DOHH2 (cell line): Measurements from ENCODE around the gene ARSD.

Source experiments
- H3F3A ChIP-seq: fragments of 200-600 bp; sonication (generic), shearing (Covaris generic); 2 replicates; pipeline ENCODE4 v1.6.0; 2016; ENCODE audit warnings: antibody characterized with exemption, mild to moderate bottlenecking; ENCODE audit not compliant: control insufficient read depth, insufficient read depth
- H3K27ac ChIP-seq: fragments of 200-600 bp; sonication (generic); 2 replicates; pipeline ENCODE4 v1.5.1; 2014; ENCODE audit warnings: low read depth, mild to moderate bottlenecking, low read length, moderate library complexity
- H3K27me3 ChIP-seq: fragments of 200-600 bp; sonication (generic); 2 replicates; pipeline ENCODE4 v1.6.1; 2014; ENCODE audit warnings: mild to moderate bottlenecking, low read length, mixed read lengths; ENCODE audit not compliant: control insufficient read depth
- H3K36me3 ChIP-seq: fragments of 200-600 bp; sonication (generic); 2 replicates; pipeline ENCODE4 v1.6.1; 2014; ENCODE audit warnings: mild to moderate bottlenecking, low read length, moderate library complexity, mixed read lengths; ENCODE audit not compliant: control insufficient read depth
- H3K4me1 ChIP-seq: fragments of 200-600 bp; sonication (generic); 2 replicates; pipeline ENCODE4 v1.6.1; 2014; ENCODE audit warnings: mild to moderate bottlenecking, low read length, mixed read lengths; ENCODE audit not compliant: control insufficient read depth
- H3K4me2 ChIP-seq: fragments of 200-600 bp; sonication (generic); 2 replicates; pipeline ENCODE4 v1.6.0; 2014; ENCODE audit warnings: mild to moderate bottlenecking, low read length, moderate library complexity
- H3K4me3 ChIP-seq: fragments of 200-600 bp; sonication (generic); 2 replicates; pipeline ENCODE4 v1.5.1; 2014; ENCODE audit warnings: mild to moderate bottlenecking, low read length, mixed read lengths
- H3K79me2 ChIP-seq: fragments of 200-600 bp; sonication (generic); 2 replicates; pipeline ENCODE4 v1.6.1; 2014; ENCODE audit warnings: mild to moderate bottlenecking, low read length, mixed read lengths; ENCODE audit not compliant: control insufficient read depth
- H3K9me2 ChIP-seq: fragments of 200-600 bp; sonication (generic); replicated peaks from 2 replicates; pipeline ENCODE4 v1.6.1; 2014; ENCODE audit warnings: mild to moderate bottlenecking, low read length, mixed read lengths; ENCODE audit not compliant: control insufficient read depth
- H3K9me3 ChIP-seq: fragments of 200-600 bp; sonication (generic); 2 replicates; pipeline ENCODE4 v1.6.1; 2014; ENCODE audit warnings: antibody characterized with exemption, low read length, mixed read lengths; ENCODE audit not compliant: control insufficient read depth, insufficient read depth
- H4K20me1 ChIP-seq: fragments of 200-600 bp; sonication (generic); 2 replicates; pipeline ENCODE4 v1.6.0; 2014; ENCODE audit warnings: low read depth, mild to moderate bottlenecking, antibody characterized with exemption, low read length, moderate library complexity; ENCODE audit not compliant: control insufficient read depth, insufficient read depth
- CTCF ChIP-seq: fragments of 200-600 bp; sonication (generic); IDR thresholded peaks from one replicate; pipeline ENCODE4 v1.5.1; 2014; ENCODE audit warnings: antibody characterized with exemption, mild to moderate bottlenecking, low read depth, low read length; ENCODE audit not compliant: poor library complexity, severe bottlenecking
- EZH2phosphoT487 ChIP-seq: fragments of 200-600 bp; sonication (generic); IDR thresholded peaks from 2 replicates; pipeline ENCODE4 v1.6.1; 2017; ENCODE audit warnings: borderline replicate concordance, mild to moderate bottlenecking, antibody characterized with exemption, low read length, moderate library complexity, mixed read lengths

ARSD gene

GRCh38 chrX:2924151-2924550 lies 5.0 kb downstream of the ARSD start:
- H3K79me2 ChIP-seq = no peaks in the 10 kb centered on the region
- H3K36me3 ChIP-seq = no peaks in the 10 kb centered on the region
- H3K4me2 ChIP-seq = no peak overlapping the region
- no peaks in the 10 kb centered on the region for H3K9me3 ChIP-seq
- H3F3A ChIP-seq = no peaks in the 10 kb centered on the region
- H3K27me3 ChIP-seq = no peaks in the 10 kb centered on the region
- no peaks in the 10 kb centered on the region for H3K9me2 ChIP-seq
- no peak for TF ChIP-seq EZH2phosphoT487
- TF ChIP-seq CTCF = no peak
- no peaks in the 10 kb centered on the region for H4K20me1 ChIP-seq
- no peak overlapping the region for H3K4me3 ChIP-seq
- no peaks in the 10 kb centered on the region for H3K4me1 ChIP-seq
- no peak overlapping the region for H3K27ac ChIP-seq

GRCh38 chrX:2921750-2922149 lies 7.4 kb downstream of the ARSD start:
- Histone ChIP-seq H3K4me3 (no peak overlapping the region), H4K20me1 (no peaks in the 10 kb centered on the region), H3K9me3 (no peaks in the 10 kb centered on the region), H3K9me2 (no peaks in the 10 kb centered on the region), H3K27me3 (no peaks in the 10 kb centered on the region), H3K4me2 (no peak overlapping the region), H3K79me2 (no peaks in the 10 kb centered on the region), H3F3A (no peaks in the 10 kb centered on the region), H3K36me3 (no peaks in the 10 kb centered on the region), H3K27ac (no peak overlapping the region), H3K4me1 (no peaks in the 10 kb centered on the region)
- TF ChIP-seq CTCF (no peak), EZH2phosphoT487 (no peak)

- Histone ChIP-seq H3K4me2 (no peak overlapping the region), H3K4me3 (no peak overlapping the region), H3K36me3 (no peaks in the 10 kb centered on the region), H3K27me3 (no peaks in the 10 kb centered on the region), H4K20me1 (no peaks in the 10 kb centered on the region), H3K79me2 (no peaks in the 10 kb centered on the region), H3K9me2 (no peaks in the 10 kb centered on the region), H3F3A (no peaks in the 10 kb centered on the region), H3K4me1 (no peaks in the 10 kb centered on the region), H3K9me3 (no peaks in the 10 kb centered on the region), H3K27ac (no peak overlapping the region)
- TF ChIP-seq CTCF (no peak), EZH2phosphoT487 (no peak)
These were observed 7.9 kb downstream of the ARSD start for GRCh38 chrX:2921193-2921592.

- H3K9me3 ChIP-seq = no peaks in the 10 kb centered on the region
- no peaks in the 10 kb centered on the region for H3K4me1 ChIP-seq
- H3F3A ChIP-seq = no peaks in the 10 kb centered on the region
- no peaks in the 10 kb centered on the region for H3K36me3 ChIP-seq
- H4K20me1 ChIP-seq = no peaks in the 10 kb centered on the region
- no peak overlapping the region for H3K4me3 ChIP-seq
- no peak overlapping the region for H3K4me2 ChIP-seq
- H3K79me2 ChIP-seq = no peaks in the 10 kb centered on the region
- H3K27ac ChIP-seq = no peak overlapping the region
- no peaks in the 10 kb centered on the region for H3K27me3 ChIP-seq
- TF ChIP-seq CTCF (no peak), EZH2phosphoT487 (no peak)
- no peaks in the 10 kb centered on the region for H3K9me2 ChIP-seq
These were observed 11.4 kb downstream of the ARSD start for GRCh38 chrX:2917767-2918166.
